Trophoblast cell (in vitro differentiated cells and primary cell): ENCODE data around the gene EP400.

Experiments used
- DNase-seq, 2 donors: peaks; one replicate each; pipeline ENCODE4 v3.0.0-alpha.2; 2016
- H2AFZ ChIP-seq: 2 replicates; pipeline ENCODE4 v1.6.1; 2013; ENCODE audit warnings: low read length, moderate library complexity, mild to moderate bottlenecking; ENCODE audit not compliant: insufficient read depth, poor library complexity
- H2AK5ac ChIP-seq: 2 replicates; pipeline ENCODE4 v1.6.1; 2013; ENCODE audit warnings: mild to moderate bottlenecking, low read length
- H2BK120ac ChIP-seq: 2 replicates; pipeline ENCODE4 v1.6.1; 2013; ENCODE audit warnings: low read length, mild to moderate bottlenecking, moderate library complexity; ENCODE audit not compliant: insufficient read depth, poor library complexity
- H2BK12ac ChIP-seq: 2 replicates; pipeline ENCODE4 v1.6.1; 2013; ENCODE audit warnings: mild to moderate bottlenecking, low read length, moderate library complexity
- H2BK5ac ChIP-seq: 2 replicates; pipeline ENCODE4 v1.6.1; 2013; ENCODE audit warnings: low read length, low read depth, moderate library complexity, mild to moderate bottlenecking; ENCODE audit not compliant: poor library complexity
- H3K14ac ChIP-seq: 2 replicates; pipeline ENCODE4 v1.6.1; 2013; ENCODE audit warnings: mild to moderate bottlenecking, low read length
- H3K18ac ChIP-seq: 2 replicates; pipeline ENCODE4 v1.6.1; 2013; ENCODE audit warnings: mild to moderate bottlenecking, low read length
- H3K23ac ChIP-seq: 2 replicates; pipeline ENCODE4 v1.6.1; 2013; ENCODE audit warnings: low read length
- H3K27ac ChIP-seq: 2 replicates; pipeline ENCODE4 v1.5.1; 2013; ENCODE audit warnings: low read depth, mild to moderate bottlenecking, inconsistent platforms, low read length, moderate library complexity
- H3K27me3 ChIP-seq: 2 replicates; pipeline ENCODE4 v1.6.1; 2013; ENCODE audit warnings: inconsistent platforms, mild to moderate bottlenecking, low read length, moderate library complexity; ENCODE audit not compliant: insufficient read depth
- H3K36me3 ChIP-seq, 2 experiments: 1 replicate in 1 of 2; 2 replicates in 1 of 2; pipeline ENCODE4 v1.6.1; 2013; ENCODE audit warnings: low read length in 2 of 2, mild to moderate bottlenecking in 2 of 2, moderate library complexity in 1 of 2; ENCODE audit not compliant: insufficient read depth in 2 of 2, control insufficient read depth in 1 of 2
- H3K4ac ChIP-seq: 2 replicates; pipeline ENCODE4 v1.6.1; 2013; ENCODE audit warnings: low read depth, mild to moderate bottlenecking, low read length, moderate library complexity
- H3K4me1 ChIP-seq, 2 experiments: 1 replicate in 1 of 2; 2 replicates in 1 of 2; pipeline ENCODE4 v1.6.1; 2013; ENCODE audit warnings: low read length in 2 of 2, mild to moderate bottlenecking in 2 of 2, moderate library complexity in 1 of 2; ENCODE audit not compliant: insufficient read depth in 2 of 2, control insufficient read depth in 1 of 2
- H3K4me2 ChIP-seq: 2 replicates; pipeline ENCODE4 v1.6.1; 2013; ENCODE audit warnings: inconsistent platforms, mild to moderate bottlenecking, low read length, moderate library complexity
- H3K4me3 ChIP-seq: 2 replicates; pipeline ENCODE4 v1.5.1; 2013; ENCODE audit warnings: mild to moderate bottlenecking, low read depth, low read length, inconsistent platforms
- H3K79me1 ChIP-seq: one replicate; pipeline ENCODE4 v1.6.1; 2013; ENCODE audit warnings: low read length
- H3K79me2 ChIP-seq: 2 replicates; pipeline ENCODE4 v1.6.1; 2013; ENCODE audit warnings: low read length, mild to moderate bottlenecking; ENCODE audit not compliant: control insufficient read depth, insufficient read depth, poor library complexity
- H3K9ac ChIP-seq: 2 replicates; pipeline ENCODE4 v1.6.1; 2013; ENCODE audit warnings: mild to moderate bottlenecking, low read length
- H3K9me3 ChIP-seq: 2 replicates; pipeline ENCODE4 v1.6.1; 2013; ENCODE audit warnings: low read depth, mild to moderate bottlenecking, control low read depth, inconsistent platforms, low read length; ENCODE audit not compliant: insufficient read depth
- H4K12ac ChIP-seq: 2 replicates; pipeline ENCODE4 v1.6.1; 2013; ENCODE audit warnings: low read depth, mild to moderate bottlenecking, low read length, moderate library complexity
- H4K8ac ChIP-seq: 2 replicates; pipeline ENCODE4 v1.6.1; 2013; ENCODE audit warnings: low read depth, mild to moderate bottlenecking, low read length, moderate library complexity
- H4K91ac ChIP-seq: one replicate; pipeline ENCODE4 v1.6.1; 2013; ENCODE audit warnings: low read depth, mild to moderate bottlenecking, low read length, moderate library complexity
- WGBS: extraction: QIAGEN DNeasy Blood & Tissue Kit; methylation state at CpG from one replicate; pipeline ENCODE4 v1.1.7; 2013; ENCODE audit warnings: missing lambda C conversion rate; ENCODE audit not compliant: insufficient read length, insufficient coverage; ENCODE audit errors: extremely low coverage; 5-methylcytosine and 5-hydroxymethylcytosine counted together

EP400 gene

DNA sequence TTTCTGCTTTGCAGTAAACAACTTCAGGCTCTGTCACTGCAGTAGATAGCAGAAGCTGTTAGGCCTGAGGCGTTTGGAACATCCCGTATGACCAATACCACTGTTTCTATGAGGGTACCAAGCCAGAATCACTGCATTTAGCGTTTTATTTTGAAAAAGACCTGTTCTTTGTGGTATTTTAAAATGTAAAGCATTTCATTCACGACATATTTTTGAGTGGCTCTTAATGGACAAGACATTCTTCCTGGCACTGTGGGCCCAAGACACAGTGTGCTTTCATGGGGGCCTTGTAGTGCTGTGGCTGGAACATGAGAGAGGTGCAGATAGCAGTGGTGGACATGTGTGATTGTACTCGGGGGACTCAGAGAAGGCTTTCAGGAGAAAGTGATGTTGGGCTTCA lies 107.9 kb downstream of the EP400 start:
- Histone ChIP-seq H3K23ac (no peak overlapping the region), H4K12ac (no peak overlapping the region), H3K4me3 (no peak overlapping the region), H3K79me2 (no peaks in the 10 kb centered on the region), H3K27ac (no peak overlapping the region), H3K36me3 (peaks cover 48 to 64% of the 10 kb centered on the region in 2 experiments), H3K4ac (no peak overlapping the region), H2BK12ac (no peak overlapping the region), H4K91ac (no peak overlapping the region), H3K27me3 (no peaks in the 10 kb centered on the region), H3K18ac (no peak overlapping the region), H3K9ac (no peak overlapping the region), H2AFZ (no peak overlapping the region), H3K14ac (no peak overlapping the region), H3K79me1 (peaks cover 4% of the 10 kb centered on the region), H2BK5ac (no peak overlapping the region), H3K4me1 (peaks cover 4 to 9% of the 10 kb centered on the region in 2 experiments), H2BK120ac (no peak overlapping the region), H4K8ac (no peak overlapping the region), H2AK5ac (no peak overlapping the region), H3K9me3 (no peaks in the 10 kb centered on the region), H3K4me2 (no peak overlapping the region)
- WGBS, result no CpG with 5 or more reads among the region's 5 CpGs
- DNase-seq, result peak; percentile 79 to 94

DNA sequence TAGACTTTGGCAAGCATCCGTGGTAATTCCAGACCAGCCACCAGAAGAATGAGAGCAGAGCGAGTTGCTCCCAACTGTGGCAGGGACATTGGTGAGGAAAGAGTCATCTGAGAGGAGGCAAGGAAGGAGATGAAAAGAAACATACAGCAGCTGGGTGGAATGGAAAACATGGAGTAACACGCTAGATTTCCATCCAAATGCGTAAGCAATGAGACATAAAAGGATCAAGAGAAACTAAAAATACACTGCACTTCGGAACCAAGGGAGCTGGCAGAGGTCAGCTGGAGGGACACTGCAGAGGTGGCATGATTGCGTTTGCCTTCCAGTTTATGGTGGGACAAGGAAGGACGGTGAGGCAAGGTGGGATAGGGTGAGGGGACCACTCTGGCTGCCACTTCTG lies 111.5 kb downstream of the EP400 start:
- no peak overlapping the region for H3K27ac ChIP-seq
- no peak overlapping the region for H3K4ac ChIP-seq
- no peak overlapping the region for H3K4me2 ChIP-seq
- H3K9ac ChIP-seq, result no peak overlapping the region
- DNase-seq, result no peak
- no peak overlapping the region for H3K18ac ChIP-seq
- H3K23ac ChIP-seq, result no peak overlapping the region
- H3K79me1 ChIP-seq, result no peaks in the 10 kb centered on the region
- no peak overlapping the region for H3K4me3 ChIP-seq
- H3K9me3 ChIP-seq, result peaks cover 2% of the 10 kb centered on the region
- no peak overlapping the region for H3K14ac ChIP-seq
- H4K12ac ChIP-seq, result no peak overlapping the region
- H4K91ac ChIP-seq, result no peak overlapping the region
- no peak overlapping the region for H2AFZ ChIP-seq
- no peak overlapping the region for H2AK5ac ChIP-seq
- H2BK5ac ChIP-seq, result no peak overlapping the region
- peaks cover 0 to 3% of the 10 kb centered on the region in 2 experiments for H3K4me1 ChIP-seq
- peaks cover 47 to 59% of the 10 kb centered on the region in 2 experiments for H3K36me3 ChIP-seq
- H2BK12ac ChIP-seq, result no peak overlapping the region
- WGBS, result no CpG with 5 or more reads among the region's 7 CpGs
- H4K8ac ChIP-seq, result no peak overlapping the region
- no peaks in the 10 kb centered on the region for H3K79me2 ChIP-seq
- H3K27me3 ChIP-seq, result no peaks in the 10 kb centered on the region
- H2BK120ac ChIP-seq, result no peak overlapping the region

DNA sequence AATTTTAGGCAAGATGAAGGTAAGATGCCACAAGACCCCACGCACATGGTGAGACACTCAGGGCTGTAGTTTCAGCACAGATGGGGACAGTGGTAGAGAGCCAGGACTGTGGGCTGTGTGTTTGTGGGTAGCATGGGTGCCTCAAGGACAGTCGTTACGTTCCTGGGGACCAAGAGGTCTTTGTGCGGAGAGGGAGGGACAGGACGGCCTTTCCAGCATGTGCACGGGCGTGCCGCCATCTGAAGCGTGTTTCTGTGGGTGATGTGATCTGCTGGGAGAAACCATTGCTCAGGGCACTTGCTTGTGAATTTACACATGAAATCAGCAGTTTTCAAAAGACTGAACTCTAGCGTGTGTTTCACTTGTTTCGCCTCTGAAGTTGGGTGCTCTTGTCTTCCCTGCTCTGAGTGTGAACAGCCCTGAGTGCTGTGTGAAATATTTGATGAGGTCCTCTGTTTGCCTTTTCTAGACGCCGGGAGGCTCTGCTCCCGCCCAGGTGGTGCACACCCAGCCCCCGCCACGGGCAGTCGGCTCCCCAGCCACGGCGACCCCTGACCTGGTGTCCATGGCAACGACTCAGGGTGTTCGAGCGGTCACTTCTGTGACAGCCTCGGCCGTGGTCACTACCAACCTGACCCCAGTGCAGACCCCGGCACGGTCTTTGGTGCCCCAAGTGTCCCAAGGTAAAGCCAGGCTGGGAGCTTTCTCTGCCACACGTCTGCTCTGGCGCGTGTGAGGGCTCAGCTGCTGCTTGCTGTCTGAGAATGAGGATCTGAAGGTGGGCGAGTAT lies 112.1 kb downstream of the EP400 start:
- H3K4ac ChIP-seq, result no peak overlapping the region
- no peak overlapping the region for H4K91ac ChIP-seq
- H2BK12ac ChIP-seq, result no peak overlapping the region
- peaks cover 0 to 3% of the 10 kb centered on the region in 2 experiments for H3K4me1 ChIP-seq
- WGBS, result no CpG with 5 or more reads among the region's 30 CpGs
- H3K79me2 ChIP-seq, result no peaks in the 10 kb centered on the region
- no peak overlapping the region for H2AK5ac ChIP-seq
- no peaks in the 10 kb centered on the region for H3K27me3 ChIP-seq
- H3K18ac ChIP-seq, result no peak overlapping the region
- H3K36me3 ChIP-seq, result peaks cover 53 to 61% of the 10 kb centered on the region in 2 experiments
- H3K79me1 ChIP-seq, result no peaks in the 10 kb centered on the region
- peaks cover 2% of the 10 kb centered on the region for H3K9me3 ChIP-seq
- H2AFZ ChIP-seq, result no peak overlapping the region
- H4K8ac ChIP-seq, result no peak overlapping the region
- H3K9ac ChIP-seq, result no peak overlapping the region
- no peak overlapping the region for H2BK120ac ChIP-seq
- H3K14ac ChIP-seq, result no peak overlapping the region
- no peak overlapping the region for H3K4me2 ChIP-seq
- no peak overlapping the region for H3K27ac ChIP-seq
- no peak overlapping the region for H2BK5ac ChIP-seq
- H3K23ac ChIP-seq, result no peak overlapping the region
- H4K12ac ChIP-seq, result no peak overlapping the region
- no peak for DNase-seq
- peak overlapping the region; percentile 7 for H3K4me3 ChIP-seq

DNA sequence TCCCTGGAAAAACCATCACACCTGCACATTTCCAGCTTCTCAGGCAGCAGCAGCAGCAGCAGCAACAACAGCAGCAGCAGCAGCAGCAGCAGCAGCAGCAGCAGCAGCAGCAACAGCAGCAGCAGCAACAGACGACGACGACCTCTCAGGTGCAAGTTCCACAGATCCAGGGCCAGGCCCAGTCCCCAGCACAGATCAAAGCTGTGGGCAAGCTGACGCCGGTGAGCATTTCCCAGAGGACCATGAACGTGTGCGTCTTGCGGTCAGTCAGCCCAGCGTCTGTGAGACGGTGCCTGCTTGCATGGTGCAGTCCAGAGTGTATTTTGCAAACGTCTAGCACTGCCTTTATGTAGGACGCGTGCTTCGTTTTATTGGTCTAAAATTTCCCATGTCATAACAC lies 112.7 kb downstream of the EP400 start:
- Histone ChIP-seq H3K4me3 (peak overlapping the region; percentile 7), H3K27ac (no peak overlapping the region), H3K79me2 (no peaks in the 10 kb centered on the region), H4K12ac (no peak overlapping the region), H3K4ac (no peak overlapping the region), H3K27me3 (no peaks in the 10 kb centered on the region), H2AK5ac (no peak overlapping the region), H3K36me3 (peaks cover 58 to 62% of the 10 kb centered on the region in 2 experiments), H2BK12ac (no peak overlapping the region), H3K23ac (no peak overlapping the region), H2AFZ (no peak overlapping the region), H3K4me2 (no peak overlapping the region), H3K9ac (no peak overlapping the region), H4K91ac (no peak overlapping the region), H2BK5ac (no peak overlapping the region), H3K79me1 (no peaks in the 10 kb centered on the region), H3K18ac (no peak overlapping the region), H3K14ac (no peak overlapping the region), H2BK120ac (no peak overlapping the region), H3K9me3 (peaks cover 2% of the 10 kb centered on the region), H4K8ac (no peak overlapping the region), H3K4me1 (peaks cover 0 to 3% of the 10 kb centered on the region in 2 experiments)
- WGBS, result no CpG with 5 or more reads among the region's 14 CpGs
- DNase-seq, result no peak
